Vagina (tissue), 2 donors: ENCODE data around the gene PDE3B. TPM values are rescaled to one million over a fixed set of nuclear protein-coding genes. Genes with fewer than 3 reads are reported as not detected.
"Not testable (repeated sequence)": the region's sequence is repeated elsewhere in the genome, so short reads cannot be mapped to it uniquely, and the experiment has no call there.

Experiments
- DNase-seq, 2 donors: peaks; one replicate each; pipeline ENCODE4 v3.0.0-alpha.2; 2017; ENCODE audit errors: extremely low spot score in 2 of 2
- H3K27ac ChIP-seq: fragments of 200-600 bp; sonication (generic); one replicate; pipeline ENCODE4 v1.5.1; 2019
- H3K27me3 ChIP-seq: fragments of 200-600 bp; sonication (generic); one replicate; pipeline ENCODE4 v1.5.1; 2019
- H3K36me3 ChIP-seq, 2 donors: fragments of 200-600 bp; sonication (generic); one replicate each; pipeline ENCODE4 v1.5.1; 2017 to 2019
- H3K4me1 ChIP-seq: fragments of 200-600 bp; sonication (generic); one replicate; pipeline ENCODE4 v1.5.1; 2019
- H3K4me3 ChIP-seq, 2 donors: fragments of 200-600 bp; sonication (generic); 1 replicate in 1 of 2; 2 replicates in 1 of 2; pipeline ENCODE4 v1.5.1; 2016 to 2019
- H3K9me3 ChIP-seq: fragments of 200-600 bp; sonication (generic); one replicate; pipeline ENCODE4 v1.5.1; 2019
- CTCF ChIP-seq, 3 experiments: fragments of 450-650 bp in 2 of 3; fragments of 200-600 bp in 1 of 3; sonication (generic) in 1 of 3; IDR thresholded peaks; one replicate each; pipeline ENCODE4 v1.5.1; 2017 to 2019; ENCODE audit warnings: antibody characterized with exemption in 3 of 3, mild to moderate bottlenecking in 2 of 3, moderate library complexity in 2 of 3
- POLR2A ChIP-seq, 2 donors: fragments of 450-650 bp; IDR thresholded peaks; one replicate each; pipeline ENCODE4 v1.6.1; 2017; ENCODE audit warnings: antibody characterized with exemption in 2 of 2, mild to moderate bottlenecking in 2 of 2, moderate library complexity in 2 of 2
- POLR2AphosphoS5 ChIP-seq, 2 donors: sonication (generic); formaldehyde crosslinking; IDR thresholded peaks; one replicate each; pipeline ENCODE4 v1.9.0; 2017; ENCODE audit warnings: antibody characterized with exemption in 2 of 2, mild to moderate bottlenecking in 2 of 2, low read depth in 1 of 2; ENCODE audit not compliant: insufficient read depth in 1 of 2
- intact Hi-C: fragments of 100-400 bp; cut with DNase I; formaldehyde crosslinking; loops from one replicate; pipeline ENCODE4 v1.15.1; 2023
- total RNA-seq: library from RNA; depleted of rRNA; stranded (reverse); fragments of >200 nt; gene quantifications from one replicate; pipeline ENCODE4 v1.2.3, GENCODE V29; 2016

Gene PDE3B
- total RNA-seq, 1 donor from 2014 or later = 10.1 TPM

GRCh38 chr11:14725150-14725549 lies 81.5 kb downstream of the PDE3B start:
- H3K27me3 ChIP-seq = no peaks in the 10 kb centered on the region
- no peaks in the 10 kb centered on the region for H3K36me3 ChIP-seq
- DNase-seq = no peak
- intact Hi-C loops = no loop called here
- no peaks in the 10 kb centered on the region for H3K9me3 ChIP-seq
- TF ChIP-seq POLR2A (IDR thresholded peaks at IDR 0.05) = no peak
- no peak for TF ChIP-seq POLR2AphosphoS5 (IDR thresholded peaks at IDR 0.05; ENCODE audit: insufficient read depth in 1 of 2, low read depth in 1 of 2)
- TF ChIP-seq CTCF (IDR thresholded peaks at IDR 0.05) = no peak
- H3K4me1 ChIP-seq = no peaks in the 10 kb centered on the region
- no peak overlapping the region for H3K27ac ChIP-seq
- H3K4me3 ChIP-seq = no peak overlapping the region

GRCh38 chr11:14727215-14727614 lies 83.6 kb downstream of the PDE3B start:
- no peak overlapping the region for H3K4me3 ChIP-seq
- no peaks in the 10 kb centered on the region for H3K9me3 ChIP-seq
- H3K4me1 ChIP-seq = no peaks in the 10 kb centered on the region
- DNase-seq = no peak
- H3K36me3 ChIP-seq = no peaks in the 10 kb centered on the region
- no peak overlapping the region for H3K27ac ChIP-seq
- H3K27me3 ChIP-seq = no peaks in the 10 kb centered on the region
- no peak for TF ChIP-seq POLR2A (IDR thresholded peaks at IDR 0.05)
- no peak for TF ChIP-seq CTCF (IDR thresholded peaks at IDR 0.05)
- no peak for TF ChIP-seq POLR2AphosphoS5 (IDR thresholded peaks at IDR 0.05; ENCODE audit: insufficient read depth in 1 of 2, low read depth in 1 of 2)
- intact Hi-C loops = no loop called here

- intact Hi-C loops = no loop called here
- H3K9me3 ChIP-seq = no peaks in the 10 kb centered on the region
- H3K4me3 ChIP-seq = no peak overlapping the region
- no peaks in the 10 kb centered on the region for H3K36me3 ChIP-seq
- H3K27ac ChIP-seq = no peak overlapping the region
- H3K4me1 ChIP-seq = no peaks in the 10 kb centered on the region
- no peaks in the 10 kb centered on the region for H3K27me3 ChIP-seq
- TF ChIP-seq CTCF (IDR thresholded peaks at IDR 0.05) (no peak), POLR2AphosphoS5 (IDR thresholded peaks at IDR 0.05; ENCODE audit: insufficient read depth in 1 of 2, low read depth in 1 of 2) (no peak), POLR2A (IDR thresholded peaks at IDR 0.05) (no peak)
- no peak for DNase-seq
Observed at GRCh38 chr11:14727746-14728145, 84.1 kb downstream of the PDE3B start.

GRCh38 chr11:14740539-14740938 lies 96.9 kb downstream of the PDE3B start:
- H3K27ac ChIP-seq, H3K4me3 ChIP-seq, H3K9me3 ChIP-seq, H3K4me1 ChIP-seq, intact Hi-C loops, H3K36me3 ChIP-seq, DNase-seq, H3K27me3 ChIP-seq: not testable (repeated sequence)

GRCh38 chr11:14741195-14741594 lies 97.6 kb downstream of the PDE3B start:
- intact Hi-C loops = no loop called here
- no peak for DNase-seq
- Histone ChIP-seq H3K4me3 (no peak overlapping the region), H3K9me3 (no peaks in the 10 kb centered on the region), H3K36me3 (no peaks in the 10 kb centered on the region), H3K4me1 (no peaks in the 10 kb centered on the region), H3K27me3 (no peaks in the 10 kb centered on the region), H3K27ac (no peak overlapping the region)
- TF ChIP-seq POLR2AphosphoS5 (IDR thresholded peaks at IDR 0.05; ENCODE audit: insufficient read depth in 1 of 2, low read depth in 1 of 2) (no peak), POLR2A (IDR thresholded peaks at IDR 0.05) (no peak), CTCF (IDR thresholded peaks at IDR 0.05) (no peak)
